HFFc6 (cell line): ENCODE data around the gene MBOAT1. TPM values are rescaled to one million over a fixed set of nuclear protein-coding genes. Genes with fewer than 3 reads are reported as not detected.

ENCODE experiments used
- DNase-seq: peaks from one replicate; pipeline ENCODE4 v3.0.0-alpha.2; 2018
- H3K27ac Mint-ChIP-seq: 2 replicates; pipeline ENCODE4 v1.8.0; 2020; ENCODE audit warnings: mild to moderate bottlenecking, mixed read lengths
- H3K27me3 Mint-ChIP-seq: 2 replicates; pipeline ENCODE4 v1.8.0; 2021; ENCODE audit warnings: mild to moderate bottlenecking, moderate library complexity, mixed read lengths; ENCODE audit not compliant: insufficient read depth
- H3K36me3 Mint-ChIP-seq: 2 replicates; pipeline ENCODE4 v1.8.0; 2021; ENCODE audit warnings: low read depth, mixed read lengths
- H3K4me1 Mint-ChIP-seq: 2 replicates; pipeline ENCODE4 v1.8.0; 2020; ENCODE audit warnings: low read depth, mixed read lengths
- H3K4me3 Mint-ChIP-seq: 2 replicates; pipeline ENCODE4 v1.8.0; 2020; ENCODE audit warnings: mild to moderate bottlenecking, moderate library complexity, mixed read lengths
- H3K9me3 Mint-ChIP-seq: 2 replicates; pipeline ENCODE4 v1.8.0; 2020; ENCODE audit warnings: mild to moderate bottlenecking, mixed read lengths
- total RNA-seq, 6 experiments: library from RNA; stranded (reverse); fragmentation: NEBNext Ultra II Directional; extraction: Animal tissue kit (Norgen Biotek cat#: 25700); gene quantifications; 2 replicates in 1 of 6; 3 replicates in 5 of 6; pipeline ENCODE4 v1.2.3, GENCODE V29; 2021
- TF ChIP-seq, protein P1 (sequence below): fragments of 200-600 bp; sonication (generic); IDR thresholded peaks from 2 replicates; pipeline ENCODE4 v1.5.0; 2021; ENCODE audit warnings: antibody characterized with exemption, mild to moderate bottlenecking

The MBOAT1 gene
- total RNA-seq, 6 experiments from 2014 or later = 5.4 to 7.7 (median 6.1) TPM

DNA sequence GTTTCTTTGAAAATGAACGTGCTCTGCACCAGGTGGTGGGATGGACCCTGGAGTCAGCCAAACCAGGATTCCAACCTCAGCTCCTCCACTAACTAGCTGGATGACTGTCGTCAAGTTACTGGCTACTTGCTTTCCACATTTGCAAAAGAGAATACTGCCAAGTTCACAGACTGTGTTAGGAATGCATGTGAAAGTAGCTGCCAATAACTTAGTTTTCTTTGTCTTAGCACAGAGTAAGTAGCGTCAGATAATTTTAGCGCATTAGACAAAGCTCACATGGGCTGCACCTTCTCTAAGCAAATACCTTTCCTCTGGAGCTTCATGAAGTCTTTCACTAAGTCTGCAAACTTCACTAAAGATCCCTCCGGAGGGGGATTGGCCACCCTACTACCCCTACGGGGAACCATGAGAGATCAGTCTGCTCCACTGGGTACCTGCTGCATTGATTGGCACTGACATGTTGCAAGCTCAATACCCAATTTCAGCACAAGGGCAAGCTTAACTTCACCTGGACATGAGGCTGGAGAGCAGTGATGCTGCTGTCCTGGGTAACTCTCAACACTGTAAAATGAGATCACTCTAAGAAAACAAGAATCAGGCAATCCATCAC is 113.9 kb downstream of the MBOAT1 start:
- Mint-ChIP-seq H3K4me1 (no peaks in the 10 kb centered on the region), H3K36me3 (no peaks in the 10 kb centered on the region), H3K27me3 (peaks cover 2% of the 10 kb centered on the region; the same call in 1 of the 2 replicates), H3K4me3 (no peak overlapping the region), H3K27ac (no peak overlapping the region), H3K9me3 (no peaks in the 10 kb centered on the region)
- DNase-seq = no peak
- TF ChIP-seq, protein P1, sequence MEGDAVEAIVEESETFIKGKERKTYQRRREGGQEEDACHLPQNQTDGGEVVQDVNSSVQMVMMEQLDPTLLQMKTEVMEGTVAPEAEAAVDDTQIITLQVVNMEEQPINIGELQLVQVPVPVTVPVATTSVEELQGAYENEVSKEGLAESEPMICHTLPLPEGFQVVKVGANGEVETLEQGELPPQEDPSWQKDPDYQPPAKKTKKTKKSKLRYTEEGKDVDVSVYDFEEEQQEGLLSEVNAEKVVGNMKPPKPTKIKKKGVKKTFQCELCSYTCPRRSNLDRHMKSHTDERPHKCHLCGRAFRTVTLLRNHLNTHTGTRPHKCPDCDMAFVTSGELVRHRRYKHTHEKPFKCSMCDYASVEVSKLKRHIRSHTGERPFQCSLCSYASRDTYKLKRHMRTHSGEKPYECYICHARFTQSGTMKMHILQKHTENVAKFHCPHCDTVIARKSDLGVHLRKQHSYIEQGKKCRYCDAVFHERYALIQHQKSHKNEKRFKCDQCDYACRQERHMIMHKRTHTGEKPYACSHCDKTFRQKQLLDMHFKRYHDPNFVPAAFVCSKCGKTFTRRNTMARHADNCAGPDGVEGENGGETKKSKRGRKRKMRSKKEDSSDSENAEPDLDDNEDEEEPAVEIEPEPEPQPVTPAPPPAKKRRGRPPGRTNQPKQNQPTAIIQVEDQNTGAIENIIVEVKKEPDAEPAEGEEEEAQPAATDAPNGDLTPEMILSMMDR = no peak

- TF ChIP-seq, protein P1 = no peak
- Mint-ChIP-seq H3K36me3 (no peaks in the 10 kb centered on the region), H3K9me3 (no peaks in the 10 kb centered on the region), H3K27me3 (peaks cover 2% of the 10 kb centered on the region; the same call in 1 of the 2 replicates), H3K27ac (no peak overlapping the region), H3K4me3 (no peak overlapping the region), H3K4me1 (no peaks in the 10 kb centered on the region)
- DNase-seq = no peak
Measured at GRCh38 chr6:20096536-20096935, 115.7 kb downstream of the MBOAT1 start.

DNA sequence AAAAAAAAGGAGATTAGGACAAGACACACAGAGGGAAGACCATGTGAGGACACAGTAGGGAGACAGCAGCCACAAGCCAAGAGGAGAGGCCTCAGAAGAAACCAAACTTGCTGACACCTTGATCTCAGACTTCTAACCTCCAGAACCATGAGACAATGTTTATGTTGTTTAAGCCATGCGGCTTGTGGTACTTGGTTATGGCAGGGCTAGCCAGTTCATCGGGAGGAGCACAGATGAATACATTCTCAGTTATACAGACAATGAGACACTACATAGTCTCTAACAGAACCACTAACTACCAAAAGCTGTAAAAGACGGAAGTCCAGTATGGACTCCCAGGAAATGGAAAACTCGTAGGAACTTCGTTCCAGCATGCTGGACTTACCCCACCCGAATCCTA is 116.8 kb downstream of the MBOAT1 start:
- DNase-seq = no peak
- Mint-ChIP-seq H3K4me3 (no peak overlapping the region), H3K9me3 (no peaks in the 10 kb centered on the region), H3K27me3 (peaks cover 2% of the 10 kb centered on the region; the same call in 1 of the 2 replicates), H3K36me3 (no peaks in the 10 kb centered on the region), H3K27ac (no peak overlapping the region), H3K4me1 (no peaks in the 10 kb centered on the region)
- TF ChIP-seq, protein P1 = no peak

GRCh38 chr6:20092071-20092566 is 120.2 kb downstream of the MBOAT1 start:
- Mint-ChIP-seq H3K9me3 (no peaks in the 10 kb centered on the region), H3K36me3 (no peaks in the 10 kb centered on the region), H3K27ac (no peak overlapping the region), H3K4me3 (no peak overlapping the region), H3K4me1 (no peaks in the 10 kb centered on the region), H3K27me3 (peaks cover 2% of the 10 kb centered on the region; the same call in 1 of the 2 replicates)
- DNase-seq = peak; percentile 41
- TF ChIP-seq, protein P1 = peak; percentile 90

- H3K27me3 Mint-ChIP-seq = peaks cover 1% of the 10 kb centered on the region; the same call in 1 of the 2 replicates
- H3K9me3 Mint-ChIP-seq = no peaks in the 10 kb centered on the region
- no peak overlapping the region for H3K27ac Mint-ChIP-seq
- no peaks in the 10 kb centered on the region for H3K4me1 Mint-ChIP-seq
- DNase-seq = no peak
- H3K36me3 Mint-ChIP-seq = no peaks in the 10 kb centered on the region
- TF ChIP-seq, protein P1 = no peak
- no peak overlapping the region for H3K4me3 Mint-ChIP-seq
Measured at GRCh38 chr6:20086992-20087391, 125.3 kb downstream of the MBOAT1 start.
